PC-3 (cell line): ENCODE results near the gene GDPD3.

Experiments used
- EZH2 ChIP-seq: fragments of 300-600 bp; sonication (generic); IDR thresholded peaks from one replicate; pipeline ENCODE4 v1.6.1; 2017; ENCODE audit warnings: antibody characterized with exemption, mild to moderate bottlenecking, low read length; ENCODE audit not compliant: unreplicated experiment
- EZH2phosphoT487 ChIP-seq: fragments of 300-600 bp; sonication (generic); IDR thresholded peaks from 2 replicates; pipeline ENCODE4 v1.6.1; 2018; ENCODE audit warnings: mild to moderate bottlenecking, antibody characterized with exemption, low read length, borderline replicate concordance
- TF ChIP-seq, protein P1 (sequence below): fragments of 300-600 bp; sonication (generic); conservative IDR thresholded peaks from 2 replicates; pipeline ENCODE4 v1.5.1; 2017; ENCODE audit warnings: antibody characterized with exemption, low read depth, mild to moderate bottlenecking, low read length

DNA sequence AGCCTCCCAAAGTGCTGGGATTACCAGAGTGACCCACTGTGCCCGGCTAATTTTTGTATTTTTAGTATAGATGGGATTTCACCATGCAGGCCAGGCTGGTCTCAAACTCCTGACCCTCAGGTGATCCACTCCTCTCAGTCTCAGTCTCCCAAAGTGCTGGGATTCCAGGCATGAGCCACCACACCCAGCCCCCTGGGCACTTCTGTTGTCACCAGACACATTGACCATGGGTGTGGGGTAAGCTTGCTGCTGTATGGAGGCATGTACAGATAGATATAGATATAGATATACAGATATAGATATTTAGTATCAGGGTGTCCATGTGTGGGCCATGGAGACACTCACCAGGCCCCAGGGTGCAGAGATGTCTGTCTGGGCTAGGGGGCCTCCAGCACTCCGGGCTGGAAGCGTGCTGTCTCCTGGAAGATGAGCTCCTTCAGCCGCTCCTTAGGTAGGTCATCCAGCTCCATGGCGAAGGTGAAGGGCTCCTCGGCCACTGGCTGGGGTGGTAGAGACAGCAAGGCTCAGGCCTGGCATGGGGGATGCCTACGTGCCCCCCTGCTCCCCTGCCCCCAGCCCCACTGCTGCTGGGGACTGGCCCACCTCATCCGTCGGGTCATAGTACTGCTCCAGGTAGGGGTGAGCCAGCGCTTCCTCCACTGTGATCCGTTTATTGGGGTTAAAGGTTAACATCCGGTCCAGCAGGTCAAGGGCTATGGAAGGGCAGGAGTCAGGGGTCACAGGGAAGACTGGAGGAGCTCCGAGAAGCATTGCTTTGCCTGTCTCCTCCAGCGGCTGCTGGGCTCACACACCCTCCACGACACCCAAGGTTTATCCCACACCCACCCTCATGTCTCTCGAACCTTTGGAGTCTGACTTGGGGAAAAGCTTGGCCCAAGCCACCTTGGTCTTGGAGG lies 3.2 kb upstream of the GDPD3 start:
- TF ChIP-seq, protein P1, sequence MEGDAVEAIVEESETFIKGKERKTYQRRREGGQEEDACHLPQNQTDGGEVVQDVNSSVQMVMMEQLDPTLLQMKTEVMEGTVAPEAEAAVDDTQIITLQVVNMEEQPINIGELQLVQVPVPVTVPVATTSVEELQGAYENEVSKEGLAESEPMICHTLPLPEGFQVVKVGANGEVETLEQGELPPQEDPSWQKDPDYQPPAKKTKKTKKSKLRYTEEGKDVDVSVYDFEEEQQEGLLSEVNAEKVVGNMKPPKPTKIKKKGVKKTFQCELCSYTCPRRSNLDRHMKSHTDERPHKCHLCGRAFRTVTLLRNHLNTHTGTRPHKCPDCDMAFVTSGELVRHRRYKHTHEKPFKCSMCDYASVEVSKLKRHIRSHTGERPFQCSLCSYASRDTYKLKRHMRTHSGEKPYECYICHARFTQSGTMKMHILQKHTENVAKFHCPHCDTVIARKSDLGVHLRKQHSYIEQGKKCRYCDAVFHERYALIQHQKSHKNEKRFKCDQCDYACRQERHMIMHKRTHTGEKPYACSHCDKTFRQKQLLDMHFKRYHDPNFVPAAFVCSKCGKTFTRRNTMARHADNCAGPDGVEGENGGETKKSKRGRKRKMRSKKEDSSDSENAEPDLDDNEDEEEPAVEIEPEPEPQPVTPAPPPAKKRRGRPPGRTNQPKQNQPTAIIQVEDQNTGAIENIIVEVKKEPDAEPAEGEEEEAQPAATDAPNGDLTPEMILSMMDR = no peak
- no peak for TF ChIP-seq EZH2
- no peak for TF ChIP-seq EZH2phosphoT487
